Naive thymus-derived CD4-positive, alpha-beta T cell (primary cell): ENCODE measurements around the gene MFSD6. TPM values are rescaled to one million over a fixed set of nuclear protein-coding genes. Genes with fewer than 3 reads are reported as not detected.
A peak's percentile ranks its signal among the peaks of the same experiment; 100 is the strongest.

Experiments used
- ATAC-seq: fragments of 150-1000 bp; cut with Tn5 transposase; 2 replicates; pipeline ENCODE4 v1.10.0; 2021; ENCODE audit warnings: mild to moderate bottlenecking, moderate library complexity
- CTCF ChIA-PET: fragments of 350-600 bp; sonication (Branson Sonifier 250); formaldehyde crosslinking; loops from one replicate; lab custom pipeline; 2021; ENCODE audit warnings: antibody characterized with exemption; lab: Charles Lee
- POLR2A ChIA-PET: fragments of 350-600 bp; sonication (Branson Sonifier 250); formaldehyde crosslinking; loops from one replicate; lab custom pipeline; 2021; ENCODE audit warnings: antibody characterized with exemption, inconsistent platforms; lab: Charles Lee
- DNase-seq, 9 donors: peaks; one replicate each; pipeline versions ENCODE4 v3.0.0 to v3.0.0-alpha.2; 2020 to 2022; ENCODE audit warnings: mixed read lengths in 1 of 9
- H3K27ac ChIP-seq: one replicate; pipeline ENCODE4 v1.7.0; 2013; ENCODE audit warnings: mild to moderate bottlenecking, low read depth, low read length, moderate library complexity
- H3K27me3 ChIP-seq, 2 donors: one replicate each; pipeline ENCODE4 v1.7.0; 2013; ENCODE audit warnings: low read length in 2 of 2, mild to moderate bottlenecking in 2 of 2, moderate library complexity in 2 of 2; ENCODE audit not compliant: control insufficient read depth in 2 of 2, insufficient read depth in 2 of 2
- H3K36me3 ChIP-seq, 3 experiments: 1 replicate in 2 of 3; 2 replicates in 1 of 3; pipeline ENCODE4 v1.7.0; 2013; ENCODE audit warnings: low read length in 3 of 3, mild to moderate bottlenecking in 3 of 3, moderate library complexity in 1 of 3; ENCODE audit not compliant: insufficient read depth in 3 of 3, control insufficient read depth in 2 of 3
- H3K4me1 ChIP-seq, 2 donors: one replicate each; pipeline ENCODE4 v1.7.0; 2013; ENCODE audit warnings: low read length in 2 of 2, mild to moderate bottlenecking in 2 of 2, moderate library complexity in 1 of 2; ENCODE audit not compliant: control insufficient read depth in 2 of 2, insufficient read depth in 2 of 2
- H3K4me3 ChIP-seq: 2 replicates; pipeline ENCODE4 v1.7.0; 2013; ENCODE audit warnings: mild to moderate bottlenecking, low read length
- H3K9me3 ChIP-seq, 3 experiments: 1 replicate in 2 of 3; 2 replicates in 1 of 3; pipeline ENCODE4 v1.7.0; 2013; ENCODE audit warnings: low read length in 3 of 3; ENCODE audit not compliant: control insufficient read depth in 2 of 3
- H3K27ac Mint-ChIP-seq, 9 donors: one replicate each; pipeline ENCODE4 v1.8.0; 2020 to 2022; ENCODE audit warnings: mixed read lengths in 9 of 9, mild to moderate bottlenecking in 8 of 9, moderate library complexity in 5 of 9, inconsistent platforms in 2 of 9
- H3K27me3 Mint-ChIP-seq, 5 donors: one replicate each; pipeline ENCODE4 v1.8.0; 2021 to 2022; ENCODE audit warnings: mixed read lengths in 5 of 5, mild to moderate bottlenecking in 1 of 5
- H3K36me3 Mint-ChIP-seq, 5 donors: one replicate each; pipeline ENCODE4 v1.8.0; 2020 to 2022; ENCODE audit warnings: mixed read lengths in 5 of 5, mild to moderate bottlenecking in 3 of 5, inconsistent platforms in 1 of 5
- H3K4me1 Mint-ChIP-seq, 7 donors: one replicate each; pipeline ENCODE4 v1.8.0; 2020 to 2022; ENCODE audit warnings: mixed read lengths in 7 of 7, mild to moderate bottlenecking in 3 of 7, inconsistent platforms in 1 of 7
- H3K4me3 Mint-ChIP-seq, 10 donors: one replicate each; pipeline ENCODE4 v1.8.0; 2020 to 2022; ENCODE audit warnings: mild to moderate bottlenecking in 10 of 10, mixed read lengths in 10 of 10, moderate library complexity in 6 of 10, inconsistent platforms in 2 of 10
- H3K9me3 Mint-ChIP-seq, 11 donors: one replicate each; pipeline ENCODE4 v1.8.0; 2020 to 2022; ENCODE audit warnings: mixed read lengths in 11 of 11, mild to moderate bottlenecking in 4 of 11, inconsistent platforms in 1 of 11, moderate library complexity in 1 of 11
- intact Hi-C, 2 donors: fragments of 100-400 bp; cut with micrococcal nuclease; formaldehyde crosslinking; loops; one replicate each; pipeline ENCODE4 v1.15.1; 2023
- polyA plus RNA-seq, 2 donors: library from polyadenylated mRNA; unstranded; fragments of 300-500 nt; fragmentation: Illumina TruSeq; gene quantifications; one replicate each; pipeline ENCODE4 v1.2.3, GENCODE V29; 2021
- total RNA-seq, 6 experiments: library from RNA in 5 of 6; stranded (reverse) in 5 of 6; gene quantifications; 1 replicate in 5 of 6; 2 replicates in 1 of 6; pipeline ENCODE4 v1.2.3 and lab custom pipeline; 2021 to 2026

The MFSD6 gene
- total and polyA plus RNA-seq, 7 experiments from 2014 or later, result 16.5 to 49.3 (median 38.8) TPM

- H3K4me3 Mint-ChIP-seq, result peak overlapping the region in 7 of 10 donors; percentile 84 to 95 (median 89)
- peak; percentile 81 for ATAC-seq
- H3K4me3 ChIP-seq, result peak overlapping the region; percentile 51
These were observed 901 bp upstream of the MFSD6 start for GRCh38 chr2:190407246-190407661.

GRCh38 chr2:190408538-190409271, 550 bp downstream of the MFSD6 start:
- Mint-ChIP-seq H3K9me3 (peaks cover 0 to 6% (median 0%) of the 10 kb centered on the region in 11 donors), H3K27me3 (no peaks in the 10 kb centered on the region), H3K4me1 (peaks cover 29 to 52% (median 45%) of the 10 kb centered on the region in 7 donors), H3K4me3 (peak overlapping the region; percentile 87 to 95 (median 92)), H3K36me3 (peaks cover 0 to 8% (median 0%) of the 10 kb centered on the region in 5 donors), H3K27ac (peak overlapping the region; percentile 94 to 98 (median 98))
- Histone ChIP-seq H3K27ac (peak overlapping the region; percentile 100), H3K36me3 (peaks cover 0 to 4% (median 0%) of the 10 kb centered on the region in 3 experiments), H3K9me3 (no peaks in the 10 kb centered on the region), H3K4me1 (peaks cover 28 to 41% of the 10 kb centered on the region in 2 donors), H3K27me3 (no peaks in the 10 kb centered on the region), H3K4me3 (peak overlapping the region; percentile 76)
- intact Hi-C loops, result loop anchor here (1.0 to 5.0 kb wide), 10 partner anchors 9 to 1269 kb away; partner anchors contain the start of genes STAT1 (in 2 of the 2), ANKAR (in 1 of the 2), ASNSD1 (in 1 of the 2) and NABP1 (in 1 of the 2)
- DNase-seq (peak in 8 of 9 donors; percentile 69 to 86 (median 82)), ATAC-seq (peak; percentile 68)
- CTCF ChIA-PET, result no interaction called here
- POLR2A ChIA-PET, result interaction anchor here (0.5 to 5.2 kb wide), 9 partner anchors 7 to 828 kb away, joined by 3 to 50 read pairs (median 3); partner anchors contain the start of genes NEMP2 and SLC40A1

More at GRCh38 chr2:190407246-190407661, 901 bp upstream of the MFSD6 start:
- Histone ChIP-seq H3K27ac (peak overlapping the region; percentile 100), H3K27me3 (no peaks in the 10 kb centered on the region), H3K36me3 (peaks cover 0 to 4% (median 0%) of the 10 kb centered on the region in 3 experiments), H3K9me3 (no peaks in the 10 kb centered on the region), H3K4me1 (peaks cover 27 to 28% of the 10 kb centered on the region in 2 donors)
- ChIA-PET POLR2A (interaction anchor here (0.6 to 5.2 kb wide), 37 partner anchors 9 to 1271 kb away, joined by 3 to 50 read pairs (median 4); partner anchors contain the start of genes GLS, NABP1, NEMP2 and SLC40A1), CTCF (interaction anchor here (0.6 to 1.2 kb wide), 4 partner anchors 23 to 241 kb away, joined by 3 to 5 read pairs (median 3); partner anchors contain the start of gene NAB1)
- H3K9me3 Mint-ChIP-seq, result peaks cover 0 to 6% (median 0%) of the 10 kb centered on the region in 11 donors
- DNase-seq, result peak in 4 of 9 donors; percentile 89 to 93 (median 91)
- no peaks in the 10 kb centered on the region for H3K36me3 Mint-ChIP-seq
- H3K27me3 Mint-ChIP-seq, result no peaks in the 10 kb centered on the region
- peaks cover 20 to 37% (median 31%) of the 10 kb centered on the region in 7 donors for H3K4me1 Mint-ChIP-seq
- H3K27ac Mint-ChIP-seq, result no peak overlapping the region
- intact Hi-C loops, result loop anchor here (1.0 to 5.0 kb wide), 17 partner anchors 24 to 1270 kb away; partner anchors contain the start of genes GLS (in 2 of the 2), HIBCH (in 2 of the 2), NEMP2 (in 2 of the 2) and WDR75 (in 2 of the 2)

GRCh38 chr2:190409616-190410015, 1.5 kb downstream of the MFSD6 start:
- Mint-ChIP-seq H3K4me3 (peak overlapping the region; percentile 87 to 95 (median 92)), H3K27ac (peak overlapping the region; percentile 94 to 98 (median 98)), H3K36me3 (peaks cover 0 to 11% (median 0%) of the 10 kb centered on the region in 5 donors), H3K9me3 (peaks cover 0 to 6% (median 0%) of the 10 kb centered on the region in 11 donors), H3K4me1 (peaks cover 32 to 58% (median 52%) of the 10 kb centered on the region in 7 donors), H3K27me3 (no peaks in the 10 kb centered on the region)
- Histone ChIP-seq H3K36me3 (peaks cover 0 to 4% (median 0%) of the 10 kb centered on the region in 3 experiments), H3K27me3 (no peaks in the 10 kb centered on the region), H3K4me3 (peak overlapping the region; percentile 76), H3K4me1 (peaks cover 28 to 48% of the 10 kb centered on the region in 2 donors), H3K27ac (peak overlapping the region; percentile 100), H3K9me3 (no peaks in the 10 kb centered on the region)
- ChIA-PET CTCF (interaction anchor here (0.6 to 1.3 kb wide), 2 partner anchors 27 to 32 kb away, joined by 3 read pairs; no protein-coding TSS in a partner anchor), POLR2A (interaction anchor here (0.6 to 5.2 kb wide), 5 partner anchors 108 to 748 kb away, joined by 3 to 50 read pairs (median 3); partner anchors contain the start of gene NEMP2)
- intact Hi-C loops, result loop anchor here (1.0 to 5.0 kb wide), 5 partner anchors 8 to 1268 kb away; partner anchors contain the start of genes STAT1 (in 2 of the 2), ASNSD1 (in 1 of the 2) and NABP1 (in 1 of the 2)
- no peak for DNase-seq
- no peak for ATAC-seq

- ATAC-seq, result no peak
- Mint-ChIP-seq H3K4me3 (peak overlapping the region; percentile 87 to 95 (median 92)), H3K27ac (peak overlapping the region; percentile 94 to 98 (median 98)), H3K36me3 (peaks cover 0 to 11% (median 0%) of the 10 kb centered on the region in 5 donors), H3K4me1 (peaks cover 32 to 61% (median 56%) of the 10 kb centered on the region in 7 donors), H3K9me3 (peaks cover 0 to 6% (median 0%) of the 10 kb centered on the region in 11 donors), H3K27me3 (no peaks in the 10 kb centered on the region)
- H3K27ac ChIP-seq, result no peak overlapping the region
- peaks cover 0 to 4% (median 0%) of the 10 kb centered on the region in 3 experiments for H3K36me3 ChIP-seq
- peaks cover 29 to 48% of the 10 kb centered on the region in 2 donors for H3K4me1 ChIP-seq
- intact Hi-C loops, result no loop called here
- no peaks in the 10 kb centered on the region for H3K27me3 ChIP-seq
- H3K4me3 ChIP-seq, result no peak overlapping the region
- POLR2A ChIA-PET, result interaction anchor here (0.6 to 5.2 kb wide), 7 partner anchors 23 to 748 kb away, joined by 3 to 50 read pairs (median 3); partner anchors contain the start of gene NEMP2
- H3K9me3 ChIP-seq, result no peaks in the 10 kb centered on the region
- DNase-seq, result no peak
- CTCF ChIA-PET, result interaction anchor here (0.6 to 1.3 kb wide), 2 partner anchors 28 to 31 kb away, joined by 3 read pairs; no protein-coding TSS in a partner anchor
These were observed 2.0 kb downstream of the MFSD6 start for GRCh38 chr2:190410166-190410565.

- ATAC-seq (no peak), DNase-seq (no peak)
- Mint-ChIP-seq H3K9me3 (peaks cover 0 to 4% (median 0%) of the 10 kb centered on the region in 11 donors), H3K27me3 (no peaks in the 10 kb centered on the region), H3K4me1 (peaks cover 43 to 86% (median 80%) of the 10 kb centered on the region in 7 donors), H3K27ac (peak overlapping the region in 8 of 9 donors; percentile 30 to 86 (median 54)), H3K36me3 (peaks cover 0 to 17% (median 0%) of the 10 kb centered on the region in 5 donors), H3K4me3 (peak overlapping the region in 7 of 10 donors; percentile 14 to 58 (median 32))
- CTCF ChIA-PET, result interaction anchor here (0.6 kb wide), 1 partner anchor 10 kb away, joined by 3 read pairs; no protein-coding TSS in a partner anchor
- peaks cover 41 to 64% of the 10 kb centered on the region in 2 donors for H3K4me1 ChIP-seq
- H3K27ac ChIP-seq, result no peak overlapping the region
- no peaks in the 10 kb centered on the region for H3K9me3 ChIP-seq
- POLR2A ChIA-PET, result interaction anchor here (1.0 kb wide), 1 partner anchor 66 kb away, joined by 6 read pairs; no protein-coding TSS in a partner anchor
- intact Hi-C loops, result no loop called here
- no peaks in the 10 kb centered on the region for H3K27me3 ChIP-seq
- peaks cover 0 to 4% (median 0%) of the 10 kb centered on the region in 3 experiments for H3K36me3 ChIP-seq
- no peak overlapping the region for H3K4me3 ChIP-seq
These were observed 4.8 kb downstream of the MFSD6 start for GRCh38 chr2:190412966-190413365.
